HepG2 (cell line): ENCODE data around the gene PSMD1. TPM values are rescaled to one million over a fixed set of nuclear protein-coding genes. Genes with fewer than 3 reads are reported as not detected.

Experiments
- ATAC-seq: fragments of 200-7000 bp; cut with Tn5 transposase; 3 replicates; pipeline ENCODE4 v1.9.1; 2020; ENCODE audit warnings: mild to moderate bottlenecking, moderate library complexity
- BruUV-seq: library from RNA; stranded (reverse); fragments of 400-500 nt; replicated peaks from 2 replicates; lab custom pipeline; 2021; lab: Mats Ljungman, UMichigan
- CTCF ChIA-PET: fragments of 300-600 bp; formaldehyde crosslinking; extraction: SDS; loops from one replicate; lab custom pipeline; 2021; ENCODE audit warnings: low total read pairs, inconsistent platforms, low intra/inter-chr PET ratio; lab: Yijun Ruan, JAX
- POLR2A ChIA-PET: fragments of 350-600 bp; sonication (Branson Sonifier 250); formaldehyde crosslinking; loops from one replicate; lab custom pipeline; 2020; ENCODE audit warnings: antibody characterized with exemption, inconsistent platforms; lab: Yijun Ruan, JAX
- DNase-seq: peaks from one replicate; pipeline ENCODE4 v3.0.0-alpha.2; 2015; ENCODE audit warnings: low spot score
- FAIRE-seq: peaks from 3 replicates; lab custom pipeline; 2011; peaks lifted over from hg19 to GRCh38; lab: Jason Lieb, UNC
- H2AFZ ChIP-seq: one replicate; pipeline ENCODE4 v1.6.1; 2011; ENCODE audit warnings: low read length, inconsistent platforms
- H3K27ac ChIP-seq: fragments of 300-600 bp; 3 replicates; pipeline ENCODE4 v1.8.0; 2011; ENCODE audit warnings: mixed run types, mild to moderate bottlenecking, mixed read lengths, low read length, inconsistent platforms; ENCODE audit not compliant: insufficient read depth; ENCODE audit errors: extremely low read length
- H3K27me3 ChIP-seq, 2 experiments: fragments of 200-600 bp in 1 of 2; 2 replicates in 1 of 2; 3 replicates in 1 of 2; pipeline versions ENCODE4 v1.6.0 to v1.8.0; 2011; ENCODE audit warnings: low read length in 2 of 2, mild to moderate bottlenecking in 2 of 2, moderate library complexity in 2 of 2, inconsistent platforms in 1 of 2; ENCODE audit not compliant: insufficient read depth in 2 of 2, control insufficient read depth in 1 of 2
- H3K36me3 ChIP-seq, 2 experiments: fragments of 200-600 bp in 1 of 2; replicated peaks in 1 of 2; 2 replicates in 1 of 2; 3 replicates in 1 of 2; pipeline versions ENCODE4 v1.5.1 to v1.8.0; 2011; ENCODE audit warnings: low read length in 2 of 2, inconsistent platforms in 1 of 2; ENCODE audit not compliant: insufficient read depth in 2 of 2, control insufficient read depth in 1 of 2
- H3K4me1 ChIP-seq: 2 replicates; pipeline ENCODE4 v1.5.1; 2012; ENCODE audit warnings: low read length, inconsistent platforms; ENCODE audit not compliant: insufficient read depth
- H3K4me2 ChIP-seq: 2 replicates; pipeline ENCODE4 v1.6.0; 2011; ENCODE audit warnings: low read depth, low read length, inconsistent platforms
- H3K4me3 ChIP-seq, 3 experiments: fragments of 200-600 bp in 1 of 3; sonication (generic), shearing (Covaris generic) in 1 of 3; replicated peaks in 1 of 3; 2 replicates each; pipeline ENCODE4 v1.5.1; 2011 to 2016; ENCODE audit warnings: low read length in 3 of 3, inconsistent platforms in 2 of 3, low read depth in 2 of 3, mild to moderate bottlenecking in 2 of 3, control low read depth in 1 of 3, mixed read lengths in 1 of 3; ENCODE audit not compliant: insufficient read depth in 1 of 3
- H3K79me2 ChIP-seq: one replicate; pipeline ENCODE4 v1.6.1; 2011; ENCODE audit warnings: low read length, inconsistent platforms; ENCODE audit not compliant: insufficient read depth
- H3K9ac ChIP-seq: 2 replicates; pipeline ENCODE4 v1.6.0; 2011; ENCODE audit warnings: mild to moderate bottlenecking, low read depth, low read length, inconsistent platforms; ENCODE audit not compliant: insufficient read depth
- H3K9me3 ChIP-seq: 2 replicates; pipeline ENCODE4 v1.5.1; 2012; ENCODE audit warnings: mild to moderate bottlenecking, low read length
- H4K20me1 ChIP-seq: 2 replicates; pipeline ENCODE4 v1.6.0; 2011; ENCODE audit warnings: inconsistent platforms, mild to moderate bottlenecking, low read length, moderate library complexity; ENCODE audit not compliant: insufficient read depth
- HNF4G ChIP-seq, 2 experiments: sonication (generic) in 1 of 2; formaldehyde crosslinking in 1 of 2; IDR thresholded peaks; 2 replicates each; pipeline versions ENCODE4 v1.4.0 to v1.6.1; 2011 to 2020; ENCODE audit warnings: borderline replicate concordance in 2 of 2, low read depth in 2 of 2, mild to moderate bottlenecking in 2 of 2, low read length in 1 of 2, missing genetic modification reagents in 1 of 2, moderate library complexity in 1 of 2
- HNRNPLL ChIP-seq: fragments of 200-400 bp; formaldehyde crosslinking; IDR thresholded peaks from 2 replicates; pipeline ENCODE4 v1.6.1; 2017; ENCODE audit warnings: mild to moderate bottlenecking, low read depth, low read length; ENCODE audit not compliant: poor library complexity, severe bottlenecking
- JARID2 ChIP-seq: sonication (generic); formaldehyde crosslinking; IDR thresholded peaks from 2 replicates; pipeline ENCODE4 v1.8.1; 2023; ENCODE audit warnings: missing genetic modification reagents, inconsistent platforms; ENCODE audit not compliant: insufficient replicate concordance
- MAFK ChIP-seq, 2 experiments: IDR thresholded peaks in 1 of 2; conservative IDR thresholded peaks in 1 of 2; 2 replicates each; pipeline ENCODE4 v1.6.1; 2011; ENCODE audit warnings: improper control_type of control experiment in 2 of 2, low read length in 2 of 2
- NKX3-1 ChIP-seq: sonication (generic); formaldehyde crosslinking; IDR thresholded peaks from 2 replicates; pipeline ENCODE4 v1.5.0; 2020; ENCODE audit warnings: missing genetic modification reagents
- ZBTB7B ChIP-seq: sonication (generic); formaldehyde crosslinking; IDR thresholded peaks from 2 replicates; pipeline ENCODE4 v1.4.0; 2020; ENCODE audit warnings: missing genetic modification reagents
- ZNF205 ChIP-seq: IDR thresholded peaks from 2 replicates; pipeline ENCODE4 v1.6.1; 2018; ENCODE audit warnings: missing biosample characterization, missing genetic modification reagents
- WGBS: methylation state at CpG from one replicate; pipeline ENCODE4 v1.1.6; 2017; ENCODE audit warnings: low lambda C conversion rate; 5-methylcytosine and 5-hydroxymethylcytosine counted together
- in situ Hi-C: cut with HindIII; loops from 2 replicates; pipeline ENCODE4 v1.10.0; 2017; ENCODE audit warnings: low pct_unique_long_range_greater_than_20kb; ENCODE audit not compliant: extremely low pct_ligation_motif_present
- intact Hi-C: fragments of 100-400 bp; cut with micrococcal nuclease; formaldehyde crosslinking; loops from one replicate; pipeline ENCODE4 v1.10.0; 2022; ENCODE audit not compliant: unreplicated experiment
- polyA plus RNA-seq, 8 experiments: library from polyadenylated mRNA; depleted of rRNA in 3 of 8; stranded (reverse) in 7 of 8; unstranded in 1 of 8; fragments of >200 nt; fragmentation: Illumina TruSeq in 4 of 8; extraction: Trizol in 4 of 8; gene quantifications; 2 replicates each; pipeline versions ENCODE4 v1.2.1 to v1.2.3, GENCODE V29; 2011 to 2016; ENCODE audit warnings: low read depth in 4 of 8, missing spikeins in 1 of 8, mixed read lengths in 1 of 8; ENCODE audit not compliant: insufficient read depth in 1 of 8
- total RNA-seq, 5 experiments: library from RNA; depleted of rRNA; stranded (reverse); fragments of >200 nt; fragmentation: Illumina TruSeq; extraction: Trizol; gene quantifications; 2 replicates each; pipeline ENCODE4 v1.2.3, GENCODE V29; 2016; ENCODE audit warnings: low read depth in 1 of 5
- TF ChIP-seq, protein P1 (sequence below): fragments of 450-650 bp; IDR thresholded peaks from 2 replicates; pipeline ENCODE4 v1.6.1; 2017; ENCODE audit warnings: mild to moderate bottlenecking
- TF ChIP-seq, protein P2 (sequence below): sonication (generic); formaldehyde crosslinking; IDR thresholded peaks from 2 replicates; pipeline ENCODE4 v1.4.0; 2020; ENCODE audit warnings: missing genetic modification reagents, borderline replicate concordance
- TF ChIP-seq, protein P3 (sequence below): IDR thresholded peaks from 2 replicates; pipeline ENCODE4 v1.6.1; 2016; ENCODE audit warnings: mild to moderate bottlenecking
- TF ChIP-seq, protein P4 (sequence below): sonication (generic); formaldehyde crosslinking; IDR thresholded peaks from 2 replicates; pipeline ENCODE4 v1.5.1; 2020; ENCODE audit warnings: missing genetic modification reagents, mild to moderate bottlenecking, borderline replicate concordance

The PSMD1 gene
- total and polyA plus RNA-seq, 2 of the 13 experiments (the other 11 are each of a cell fraction or from before 2014, with no cell fraction given) = 136 to 191 TPM

DNA sequence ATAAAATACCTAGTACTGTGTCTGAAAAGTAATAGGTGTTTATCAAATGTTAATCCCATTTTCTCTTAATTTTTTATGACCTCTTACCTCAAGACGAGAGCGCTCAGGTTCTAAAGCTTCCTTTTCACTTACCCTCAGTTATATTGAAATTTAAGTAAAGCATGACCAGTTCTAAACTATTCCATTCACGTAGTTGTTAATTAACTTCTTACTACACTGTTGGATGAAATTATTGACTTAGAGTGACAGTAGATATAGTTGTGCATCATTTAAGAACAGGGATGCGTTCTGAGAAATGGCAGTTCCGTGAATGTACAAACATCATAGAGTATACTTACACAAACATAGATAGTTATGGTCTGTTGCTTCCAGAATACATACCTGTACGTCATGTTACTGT lies 88.2 kb downstream of the PSMD1 start:
- FAIRE-seq = no peak
- Histone ChIP-seq H3K27ac (no peak overlapping the region), H3K4me2 (no peak overlapping the region), H4K20me1 (no peaks in the 10 kb centered on the region; the same call in 1 of the 2 replicates), H3K79me2 (no peaks in the 10 kb centered on the region), H3K9me3 (no peaks in the 10 kb centered on the region), H2AFZ (no peak overlapping the region), H3K27me3 (no peaks in the 10 kb centered on the region), H3K36me3 (peaks cover 12 to 44% of the 10 kb centered on the region in 2 experiments), H3K4me3 (no peak overlapping the region), H3K4me1 (no peaks in the 10 kb centered on the region), H3K9ac (no peak overlapping the region)
- in situ Hi-C loops = no loop called here
- ChIA-PET CTCF (no interaction called here), POLR2A (no interaction called here)
- intact Hi-C loops = loop anchor here (5.0 kb wide), 1 partner anchor 1082 kb away; no protein-coding TSS in a partner anchor
- DNase-seq = no peak
- no peak for ATAC-seq
- 98% methylated on average over 6 of the region's 6 CpGs for WGBS
- no TSS peak for BruUV-seq
- TF ChIP-seq, protein P1, sequence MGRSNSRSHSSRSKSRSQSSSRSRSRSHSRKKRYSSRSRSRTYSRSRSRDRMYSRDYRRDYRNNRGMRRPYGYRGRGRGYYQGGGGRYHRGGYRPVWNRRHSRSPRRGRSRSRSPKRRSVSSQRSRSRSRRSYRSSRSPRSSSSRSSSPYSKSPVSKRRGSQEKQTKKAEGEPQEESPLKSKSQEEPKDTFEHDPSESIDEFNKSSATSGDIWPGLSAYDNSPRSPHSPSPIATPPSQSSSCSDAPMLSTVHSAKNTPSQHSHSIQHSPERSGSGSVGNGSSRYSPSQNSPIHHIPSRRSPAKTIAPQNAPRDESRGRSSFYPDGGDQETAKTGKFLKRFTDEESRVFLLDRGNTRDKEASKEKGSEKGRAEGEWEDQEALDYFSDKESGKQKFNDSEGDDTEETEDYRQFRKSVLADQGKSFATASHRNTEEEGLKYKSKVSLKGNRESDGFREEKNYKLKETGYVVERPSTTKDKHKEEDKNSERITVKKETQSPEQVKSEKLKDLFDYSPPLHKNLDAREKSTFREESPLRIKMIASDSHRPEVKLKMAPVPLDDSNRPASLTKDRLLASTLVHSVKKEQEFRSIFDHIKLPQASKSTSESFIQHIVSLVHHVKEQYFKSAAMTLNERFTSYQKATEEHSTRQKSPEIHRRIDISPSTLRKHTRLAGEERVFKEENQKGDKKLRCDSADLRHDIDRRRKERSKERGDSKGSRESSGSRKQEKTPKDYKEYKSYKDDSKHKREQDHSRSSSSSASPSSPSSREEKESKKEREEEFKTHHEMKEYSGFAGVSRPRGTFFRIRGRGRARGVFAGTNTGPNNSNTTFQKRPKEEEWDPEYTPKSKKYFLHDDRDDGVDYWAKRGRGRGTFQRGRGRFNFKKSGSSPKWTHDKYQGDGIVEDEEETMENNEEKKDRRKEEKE = no peak
- no peak for TF ChIP-seq ZBTB7B (CRISPR knock-in tag)
- no peak for TF ChIP-seq HNRNPLL
- TF ChIP-seq, protein P2, sequence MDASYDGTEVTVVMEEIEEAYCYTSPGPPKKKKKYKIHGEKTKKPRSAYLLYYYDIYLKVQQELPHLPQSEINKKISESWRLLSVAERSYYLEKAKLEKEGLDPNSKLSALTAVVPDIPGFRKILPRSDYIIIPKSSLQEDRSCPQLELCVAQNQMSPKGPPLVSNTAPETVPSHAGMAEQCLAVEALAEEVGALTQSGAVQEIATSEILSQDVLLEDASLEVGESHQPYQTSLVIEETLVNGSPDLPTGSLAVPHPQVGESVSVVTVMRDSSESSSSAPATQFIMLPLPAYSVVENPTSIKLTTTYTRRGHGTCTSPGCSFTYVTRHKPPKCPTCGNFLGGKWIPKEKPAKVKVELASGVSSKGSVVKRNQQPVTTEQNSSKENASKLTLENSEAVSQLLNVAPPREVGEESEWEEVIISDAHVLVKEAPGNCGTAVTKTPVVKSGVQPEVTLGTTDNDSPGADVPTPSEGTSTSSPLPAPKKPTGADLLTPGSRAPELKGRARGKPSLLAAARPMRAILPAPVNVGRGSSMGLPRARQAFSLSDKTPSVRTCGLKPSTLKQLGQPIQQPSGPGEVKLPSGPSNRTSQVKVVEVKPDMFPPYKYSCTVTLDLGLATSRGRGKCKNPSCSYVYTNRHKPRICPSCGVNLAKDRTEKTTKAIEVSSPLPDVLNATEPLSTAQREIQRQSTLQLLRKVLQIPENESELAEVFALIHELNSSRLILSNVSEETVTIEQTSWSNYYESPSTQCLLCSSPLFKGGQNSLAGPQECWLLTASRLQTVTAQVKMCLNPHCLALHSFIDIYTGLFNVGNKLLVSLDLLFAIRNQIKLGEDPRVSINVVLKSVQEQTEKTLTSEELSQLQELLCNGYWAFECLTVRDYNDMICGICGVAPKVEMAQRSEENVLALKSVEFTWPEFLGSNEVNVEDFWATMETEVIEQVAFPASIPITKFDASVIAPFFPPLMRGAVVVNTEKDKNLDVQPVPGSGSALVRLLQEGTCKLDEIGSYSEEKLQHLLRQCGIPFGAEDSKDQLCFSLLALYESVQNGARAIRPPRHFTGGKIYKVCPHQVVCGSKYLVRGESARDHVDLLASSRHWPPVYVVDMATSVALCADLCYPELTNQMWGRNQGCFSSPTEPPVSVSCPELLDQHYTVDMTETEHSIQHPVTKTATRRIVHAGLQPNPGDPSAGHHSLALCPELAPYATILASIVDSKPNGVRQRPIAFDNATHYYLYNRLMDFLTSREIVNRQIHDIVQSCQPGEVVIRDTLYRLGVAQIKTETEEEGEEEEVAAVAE = no peak
- TF ChIP-seq ZNF205 = no peak
- TF ChIP-seq, protein P3, sequence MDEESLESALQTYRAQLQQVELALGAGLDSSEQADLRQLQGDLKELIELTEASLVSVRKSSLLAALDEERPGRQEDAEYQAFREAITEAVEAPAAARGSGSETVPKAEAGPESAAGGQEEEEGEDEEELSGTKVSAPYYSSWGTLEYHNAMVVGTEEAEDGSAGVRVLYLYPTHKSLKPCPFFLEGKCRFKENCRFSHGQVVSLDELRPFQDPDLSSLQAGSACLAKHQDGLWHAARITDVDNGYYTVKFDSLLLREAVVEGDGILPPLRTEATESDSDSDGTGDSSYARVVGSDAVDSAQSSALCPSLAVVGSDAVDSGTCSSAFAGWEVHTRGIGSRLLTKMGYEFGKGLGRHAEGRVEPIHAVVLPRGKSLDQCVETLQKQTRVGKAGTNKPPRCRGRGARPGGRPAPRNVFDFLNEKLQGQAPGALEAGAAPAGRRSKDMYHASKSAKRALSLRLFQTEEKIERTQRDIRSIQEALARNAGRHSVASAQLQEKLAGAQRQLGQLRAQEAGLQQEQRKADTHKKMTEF (CRISPR knock-in tag) = no peak
- no peak for TF ChIP-seq HNF4G (IDR thresholded peaks at IDR 0.05; ENCODE audit: borderline replicate concordance, low read depth, low read length)
- TF ChIP-seq HNF4G (CRISPR knock-in tag; IDR thresholded peaks at IDR 0.05; ENCODE audit: borderline replicate concordance, low read depth) = no peak
- TF ChIP-seq JARID2 (CRISPR knock-in tag) = no peak
- no peak for TF ChIP-seq NKX3-1 (CRISPR knock-in tag)
- no peak for TF ChIP-seq MAFK (conservative IDR thresholded peaks at IDR 0.05 in 1 of 2, IDR thresholded peaks at IDR 0.05 in 1 of 2; ENCODE audit: low read length in 2 of 2)
- TF ChIP-seq, protein P4, sequence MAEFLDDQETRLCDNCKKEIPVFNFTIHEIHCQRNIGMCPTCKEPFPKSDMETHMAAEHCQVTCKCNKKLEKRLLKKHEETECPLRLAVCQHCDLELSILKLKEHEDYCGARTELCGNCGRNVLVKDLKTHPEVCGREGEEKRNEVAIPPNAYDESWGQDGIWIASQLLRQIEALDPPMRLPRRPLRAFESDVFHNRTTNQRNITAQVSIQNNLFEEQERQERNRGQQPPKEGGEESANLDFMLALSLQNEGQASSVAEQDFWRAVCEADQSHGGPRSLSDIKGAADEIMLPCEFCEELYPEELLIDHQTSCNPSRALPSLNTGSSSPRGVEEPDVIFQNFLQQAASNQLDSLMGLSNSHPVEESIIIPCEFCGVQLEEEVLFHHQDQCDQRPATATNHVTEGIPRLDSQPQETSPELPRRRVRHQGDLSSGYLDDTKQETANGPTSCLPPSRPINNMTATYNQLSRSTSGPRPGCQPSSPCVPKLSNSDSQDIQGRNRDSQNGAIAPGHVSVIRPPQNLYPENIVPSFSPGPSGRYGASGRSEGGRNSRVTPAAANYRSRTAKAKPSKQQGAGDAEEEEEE (CRISPR knock-in tag) = no peak
